Ovary (tissue), 3 donors: ENCODE data around the gene KRTAP5-2.

Experiments
- CTCF ChIP-seq, 3 donors: fragments of 450-650 bp in 2 of 3; fragments of 200-600 bp in 1 of 3; IDR thresholded peaks; one replicate each; pipeline versions ENCODE4 v1.5.1 to v1.8.0; 2016 to 2022; ENCODE audit warnings: antibody characterized with exemption in 3 of 3, mild to moderate bottlenecking in 1 of 3
- POLR2A ChIP-seq: fragments of 450-650 bp; IDR thresholded peaks from one replicate; pipeline ENCODE4 v1.6.1; 2017; ENCODE audit warnings: antibody characterized with exemption, mild to moderate bottlenecking, moderate library complexity
- donor health status: DM: no; HTN: no; CAD: no.

- TF ChIP-seq CTCF (IDR thresholded peaks at IDR 0.05) (no peak), POLR2A (no peak)
Measured at GRCh38 chr11:1586699-1587098, 11.4 kb downstream of the KRTAP5-2 start.
